ENCODE measurements around the gene REXO4. TPM values are rescaled to one million over a fixed set of nuclear protein-coding genes. Genes with fewer than 3 reads are reported as not detected.

The REXO4 gene
- total and polyA plus RNA-seq, 2 donors (not counting 1 experiment from before 2014, with no cell fraction given): 25.0 to 37.1 TPM

- no peak overlapping the region for H3K4me2 ChIP-seq (replicated peaks; ENCODE audit: low read depth, low read length, poor library complexity, severe bottlenecking)
- H3K4me3 Mint-ChIP-seq: no peak overlapping the region
- no peaks in the 10 kb centered on the region for H3K4me1 ChIP-seq (ENCODE audit: control insufficient read depth in 2 of 2, insufficient read depth in 2 of 2, low read length in 2 of 2)
- no peak overlapping the region for H3K9ac ChIP-seq (ENCODE audit: low read length)
- H3K27me3 Mint-ChIP-seq: peaks cover 8% of the 10 kb centered on the region
- H3K9me3 Mint-ChIP-seq (ENCODE audit: insufficient read depth): no peaks in the 10 kb centered on the region
- H3K27me3 ChIP-seq (replicated peaks in 1 of 4; ENCODE audit: control extremely low read depth in 1 of 4, control insufficient read depth in 3 of 4, insufficient read depth in 4 of 4, low read length in 3 of 4): peaks cover 0 to 12% (median 0%) of the 10 kb centered on the region in 4 experiments
- no peak overlapping the region for H3K4me3 ChIP-seq (ENCODE audit: control extremely low read depth in 1 of 5, extremely low read depth in 1 of 5, insufficient read depth in 1 of 5, low read depth in 2 of 5, low read length in 4 of 5)
- ChIA-PET POLR2A (interaction anchor here (0.6 kb wide), 1 partner anchor 11 kb away, joined by 4 read pairs; no protein-coding TSS in a partner anchor), CTCF (no interaction called here)
- no peaks in the 10 kb centered on the region for H3K79me2 ChIP-seq (ENCODE audit: control insufficient read depth, insufficient read depth, low read length)
- H3K9me3 ChIP-seq (ENCODE audit: control extremely low read depth in 1 of 3, control insufficient read depth in 2 of 3, insufficient read depth in 1 of 3, low read length in 2 of 3): no peaks in the 10 kb centered on the region
- H4K20me1 ChIP-seq (ENCODE audit: control insufficient read depth, insufficient read depth, low read length, poor library complexity, severe bottlenecking): no peaks in the 10 kb centered on the region
- no peak for DNase-seq
- no peak overlapping the region for H3K27ac Mint-ChIP-seq
- no peaks in the 10 kb centered on the region for H3K36me3 ChIP-seq (replicated peaks in 1 of 2; ENCODE audit: control extremely low read depth in 1 of 2, control insufficient read depth in 1 of 2, extremely low read depth in 1 of 2, insufficient read depth in 2 of 2, low read length in 1 of 2)
- TF ChIP-seq CTCF (IDR thresholded peaks at IDR 0.05) (no peak), EZH2 (IDR thresholded peaks at IDR 0.05; ENCODE audit: borderline replicate concordance, insufficient read depth, low read depth, low read length, poor library complexity, severe bottlenecking) (no peak)
- H2AFZ ChIP-seq (ENCODE audit: insufficient read depth, low read depth, low read length, poor library complexity, severe bottlenecking): no peak overlapping the region
- intact Hi-C loops (cut with micrococcal nuclease): no loop called here
- H3K4me1 Mint-ChIP-seq: no peaks in the 10 kb centered on the region
- no peak for ATAC-seq (ENCODE audit: low read depth)
- H3K27ac ChIP-seq (ENCODE audit: low read length in 2 of 2): no peak overlapping the region
- 93% methylated on average over 13 of the region's 13 CpGs for WGBS (ENCODE audit: insufficient coverage)
These were observed 28.2 kb downstream of the REXO4 start for GRCh38 chr9:133389562-133389961.

- H2AFZ ChIP-seq (ENCODE audit: insufficient read depth, low read depth, low read length, poor library complexity, severe bottlenecking): no peak overlapping the region
- no peak overlapping the region for H3K4me3 Mint-ChIP-seq
- ATAC-seq (ENCODE audit: low read depth) (no peak), DNase-seq (no peak)
- WGBS (ENCODE audit: insufficient coverage): over 99% methylated on average over 11 of the region's 12 CpGs
- no peak overlapping the region for H3K27ac Mint-ChIP-seq
- CTCF ChIA-PET: no interaction called here
- no peaks in the 10 kb centered on the region for H3K4me1 ChIP-seq (ENCODE audit: control insufficient read depth in 2 of 2, insufficient read depth in 2 of 2, low read length in 2 of 2)
- POLR2A ChIA-PET: no interaction called here
- H3K9me3 Mint-ChIP-seq (ENCODE audit: insufficient read depth): no peaks in the 10 kb centered on the region
- H3K4me3 ChIP-seq (ENCODE audit: control extremely low read depth in 1 of 5, extremely low read depth in 1 of 5, insufficient read depth in 1 of 5, low read depth in 2 of 5, low read length in 4 of 5): no peak overlapping the region
- H3K27me3 ChIP-seq (replicated peaks in 1 of 4; ENCODE audit: control extremely low read depth in 1 of 4, control insufficient read depth in 3 of 4, insufficient read depth in 4 of 4, low read length in 3 of 4): peaks cover 0 to 12% (median 0%) of the 10 kb centered on the region in 4 experiments
- intact Hi-C loops (cut with micrococcal nuclease): no loop called here
- H3K27ac ChIP-seq (ENCODE audit: low read length in 2 of 2): no peak overlapping the region
- H3K9me3 ChIP-seq (ENCODE audit: control extremely low read depth in 1 of 3, control insufficient read depth in 2 of 3, insufficient read depth in 1 of 3, low read length in 2 of 3): no peaks in the 10 kb centered on the region
- H3K27me3 Mint-ChIP-seq: peaks cover 8% of the 10 kb centered on the region
- H3K4me1 Mint-ChIP-seq: no peaks in the 10 kb centered on the region
- H3K36me3 ChIP-seq (replicated peaks in 1 of 2; ENCODE audit: control extremely low read depth in 1 of 2, control insufficient read depth in 1 of 2, extremely low read depth in 1 of 2, insufficient read depth in 2 of 2, low read length in 1 of 2): no peaks in the 10 kb centered on the region
- H4K20me1 ChIP-seq (ENCODE audit: control insufficient read depth, insufficient read depth, low read length, poor library complexity, severe bottlenecking): no peaks in the 10 kb centered on the region
- no peak overlapping the region for H3K4me2 ChIP-seq (replicated peaks; ENCODE audit: low read depth, low read length, poor library complexity, severe bottlenecking)
- no peak overlapping the region for H3K9ac ChIP-seq (ENCODE audit: low read length)
- no peaks in the 10 kb centered on the region for H3K79me2 ChIP-seq (ENCODE audit: control insufficient read depth, insufficient read depth, low read length)
- TF ChIP-seq CTCF (IDR thresholded peaks at IDR 0.05) (no peak), EZH2 (IDR thresholded peaks at IDR 0.05; ENCODE audit: borderline replicate concordance, insufficient read depth, low read depth, low read length, poor library complexity, severe bottlenecking) (no peak)
These were observed 28.7 kb downstream of the REXO4 start for GRCh38 chr9:133389025-133389557.
